Thoracic aorta (tissue), 2 donors: ENCODE data around the gene MARK4. TPM values are rescaled to one million over a fixed set of nuclear protein-coding genes. Genes with fewer than 3 reads are reported as not detected.
A peak's percentile ranks its signal among the peaks of the same experiment; 100 is the strongest.

Experiments
- ATAC-seq: fragments of 150-250 bp; one replicate; pipeline ENCODE4 v1.8.0; 2017; ENCODE audit warnings: low read depth; ENCODE audit not compliant: insufficient number of reproducible peaks, low FRiP score
- DNase-seq: peaks from one replicate; pipeline ENCODE4 v3.0.0-alpha.2; 2020; ENCODE audit warnings: low spot score
- H3K27ac ChIP-seq, 2 donors: fragments of 200-600 bp; sonication (generic); 1 replicate in 1 of 2; 2 replicates in 1 of 2; pipeline ENCODE4 v1.5.1; 2016; ENCODE audit warnings: mild to moderate bottlenecking in 2 of 2, moderate library complexity in 2 of 2
- H3K27me3 ChIP-seq: fragments of 200-600 bp; sonication (generic); replicated peaks from 2 replicates; pipeline ENCODE4 v1.6.0; 2016; ENCODE audit warnings: mild to moderate bottlenecking; ENCODE audit not compliant: insufficient read depth
- H3K36me3 ChIP-seq: fragments of 200-600 bp; sonication (generic); one replicate; pipeline ENCODE4 v1.5.1; 2016
- H3K4me1 ChIP-seq, 2 donors: fragments of 200-600 bp; sonication (generic); 1 replicate in 1 of 2; 2 replicates in 1 of 2; pipeline versions ENCODE4 v1.5.1 to v1.6.0; 2016; ENCODE audit warnings: low read depth in 2 of 2, mild to moderate bottlenecking in 1 of 2; ENCODE audit not compliant: control insufficient read depth in 1 of 2
- H3K4me3 ChIP-seq: fragments of 200-600 bp; sonication (generic); 2 replicates; pipeline ENCODE4 v1.5.1; 2016; ENCODE audit warnings: mild to moderate bottlenecking
- H3K9me3 ChIP-seq: fragments of 200-600 bp; sonication (generic); 2 replicates; pipeline ENCODE4 v1.5.1; 2016
- total RNA-seq, 2 donors: library from RNA; depleted of rRNA; stranded (reverse); fragments of >200 nt; gene quantifications; one replicate each; pipeline versions ENCODE4 v1.1.0 to v1.2.3, GENCODE V29; 2016
- TF ChIP-seq, protein P1 (sequence below): fragments of 200-600 bp; sonication (generic); IDR thresholded peaks from one replicate; pipeline ENCODE4 v1.5.1; 2019; ENCODE audit warnings: antibody characterized with exemption

The MARK4 gene
- total RNA-seq, 2 donors from 2014 or later = 24.1 to 36.2 TPM

DNA sequence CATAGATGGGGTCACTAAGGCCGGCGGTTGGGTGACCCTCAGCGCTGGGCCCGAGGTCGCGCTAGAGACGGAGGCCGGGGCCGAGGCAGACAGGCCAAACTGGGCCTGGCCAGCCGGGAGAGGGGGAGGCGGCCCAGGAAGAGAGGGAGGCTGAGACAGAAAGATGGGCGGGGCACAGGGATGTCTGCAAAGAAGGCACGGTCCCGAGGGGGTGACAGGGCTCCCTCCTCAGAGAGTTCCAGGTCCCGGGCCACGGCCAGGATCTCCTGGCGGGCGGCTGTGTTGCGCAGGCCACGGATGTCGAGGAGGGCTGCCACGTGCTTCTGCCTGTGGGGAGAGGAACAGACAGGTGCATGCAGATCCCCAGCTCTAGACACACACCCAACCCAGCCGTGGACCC lies 38.0 kb upstream of the MARK4 start:
- ATAC-seq = no peak
- Histone ChIP-seq H3K9me3 (no peaks in the 10 kb centered on the region), H3K36me3 (no peaks in the 10 kb centered on the region), H3K27me3 (no peaks in the 10 kb centered on the region), H3K27ac (no peak overlapping the region), H3K4me3 (no peak overlapping the region), H3K4me1 (peaks cover 6 to 8% of the 10 kb centered on the region in 2 donors)
- TF ChIP-seq, protein P1, sequence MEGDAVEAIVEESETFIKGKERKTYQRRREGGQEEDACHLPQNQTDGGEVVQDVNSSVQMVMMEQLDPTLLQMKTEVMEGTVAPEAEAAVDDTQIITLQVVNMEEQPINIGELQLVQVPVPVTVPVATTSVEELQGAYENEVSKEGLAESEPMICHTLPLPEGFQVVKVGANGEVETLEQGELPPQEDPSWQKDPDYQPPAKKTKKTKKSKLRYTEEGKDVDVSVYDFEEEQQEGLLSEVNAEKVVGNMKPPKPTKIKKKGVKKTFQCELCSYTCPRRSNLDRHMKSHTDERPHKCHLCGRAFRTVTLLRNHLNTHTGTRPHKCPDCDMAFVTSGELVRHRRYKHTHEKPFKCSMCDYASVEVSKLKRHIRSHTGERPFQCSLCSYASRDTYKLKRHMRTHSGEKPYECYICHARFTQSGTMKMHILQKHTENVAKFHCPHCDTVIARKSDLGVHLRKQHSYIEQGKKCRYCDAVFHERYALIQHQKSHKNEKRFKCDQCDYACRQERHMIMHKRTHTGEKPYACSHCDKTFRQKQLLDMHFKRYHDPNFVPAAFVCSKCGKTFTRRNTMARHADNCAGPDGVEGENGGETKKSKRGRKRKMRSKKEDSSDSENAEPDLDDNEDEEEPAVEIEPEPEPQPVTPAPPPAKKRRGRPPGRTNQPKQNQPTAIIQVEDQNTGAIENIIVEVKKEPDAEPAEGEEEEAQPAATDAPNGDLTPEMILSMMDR = no peak
- DNase-seq = no peak

DNA sequence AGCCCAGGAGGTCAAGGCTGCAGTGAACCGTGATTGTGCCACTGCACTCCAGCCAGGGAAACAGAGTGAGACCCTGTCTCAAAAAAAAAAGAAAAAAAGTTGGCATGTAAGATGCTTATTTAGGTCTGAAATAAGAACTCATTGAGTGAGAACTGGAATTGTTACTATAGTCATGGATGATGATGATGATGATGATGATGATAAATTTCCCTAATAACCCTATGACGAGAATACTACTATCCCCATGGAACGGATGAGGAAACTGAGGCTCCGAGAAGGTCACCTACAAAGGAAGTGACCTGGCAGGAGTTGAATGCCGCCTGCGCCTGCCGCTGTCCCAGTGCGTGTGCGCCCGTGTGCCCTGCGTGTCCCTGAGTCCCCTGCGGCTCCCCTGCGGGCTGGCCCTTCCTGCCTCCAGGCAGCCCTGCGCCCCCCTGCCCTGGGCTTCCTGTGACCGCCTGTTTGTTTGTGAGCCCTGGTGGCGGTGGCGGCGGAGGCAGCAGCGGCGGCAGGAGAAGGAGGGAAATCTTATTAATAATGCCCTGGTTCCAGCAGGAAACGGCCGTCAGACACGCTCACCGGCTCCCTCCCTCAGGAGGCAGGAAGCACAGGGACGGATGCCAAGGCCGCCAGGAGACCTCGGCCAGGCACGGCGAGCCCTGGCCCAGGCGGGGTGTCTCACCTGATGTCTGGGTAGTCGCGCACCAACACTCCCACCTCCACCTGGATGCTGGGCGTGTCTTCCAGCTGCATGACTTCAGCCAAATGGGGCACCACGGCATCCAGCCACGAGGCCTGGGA lies 35.5 kb upstream of the MARK4 start:
- TF ChIP-seq, protein P1 = no peak
- ATAC-seq (no peak), DNase-seq (no peak)
- H3K9me3 ChIP-seq = no peaks in the 10 kb centered on the region
- H3K27me3 ChIP-seq = no peaks in the 10 kb centered on the region
- no peaks in the 10 kb centered on the region for H3K36me3 ChIP-seq
- no peak overlapping the region for H3K27ac ChIP-seq
- H3K4me3 ChIP-seq = peak overlapping the region; percentile 7
- H3K4me1 ChIP-seq = peaks cover 6 to 8% of the 10 kb centered on the region in 2 donors

DNA sequence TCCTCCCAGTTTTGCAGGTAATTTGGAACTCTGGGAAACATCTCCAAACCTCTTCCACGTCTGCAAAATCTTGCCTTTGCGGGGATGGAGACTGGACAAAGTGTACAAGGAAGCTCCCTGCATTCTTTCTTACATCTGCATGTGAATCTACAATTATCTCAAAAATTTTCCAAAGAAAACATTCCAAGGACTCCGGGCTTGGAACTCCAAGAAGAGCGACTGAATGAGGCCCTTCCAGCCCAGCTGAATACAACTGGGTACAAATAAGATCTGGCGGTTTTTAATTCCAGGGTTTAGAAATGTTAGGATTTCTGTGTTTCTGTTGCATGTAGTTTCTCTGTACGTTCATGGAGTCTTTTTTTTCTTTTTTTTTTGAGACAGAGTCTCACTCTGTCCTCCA lies 34.4 kb upstream of the MARK4 start:
- DNase-seq = no peak
- Histone ChIP-seq H3K4me1 (peaks cover 6 to 8% of the 10 kb centered on the region in 2 donors), H3K27ac (no peak overlapping the region), H3K4me3 (no peak overlapping the region), H3K9me3 (no peaks in the 10 kb centered on the region), H3K36me3 (no peaks in the 10 kb centered on the region), H3K27me3 (no peaks in the 10 kb centered on the region)
- TF ChIP-seq, protein P1 = no peak
- ATAC-seq = no peak

- no peaks in the 10 kb centered on the region for H3K9me3 ChIP-seq
- H3K27me3 ChIP-seq = no peaks in the 10 kb centered on the region
- TF ChIP-seq, protein P1 = no peak
- no peak overlapping the region for H3K27ac ChIP-seq
- H3K4me1 ChIP-seq = peaks cover 6 to 8% of the 10 kb centered on the region in 2 donors
- no peak for DNase-seq
- no peaks in the 10 kb centered on the region for H3K36me3 ChIP-seq
- H3K4me3 ChIP-seq = no peak overlapping the region
- ATAC-seq = no peak
Measured at GRCh38 chr19:45217193-45217956, 33.7 kb upstream of the MARK4 start.

- no peaks in the 10 kb centered on the region for H3K27me3 ChIP-seq
- TF ChIP-seq, protein P1 = no peak
Measured at GRCh38 chr19:45217957-45218334, 33.1 kb upstream of the MARK4 start.

More at GRCh38 chr19:45217957-45218334, 33.1 kb upstream of the MARK4 start:
- no peaks in the 10 kb centered on the region for H3K9me3 ChIP-seq
- peaks cover 6 to 8% of the 10 kb centered on the region in 2 donors for H3K4me1 ChIP-seq
- DNase-seq (no peak), ATAC-seq (no peak)
- no peak overlapping the region for H3K27ac ChIP-seq
- no peak overlapping the region for H3K4me3 ChIP-seq
- H3K36me3 ChIP-seq = no peaks in the 10 kb centered on the region
